Breast epithelium (tissue), 3 donors: ENCODE data around the gene SIK2.

Source experiments
- POLR2A ChIP-seq: fragments of 450-650 bp; IDR thresholded peaks from one replicate; pipeline ENCODE4 v1.6.1; 2016; ENCODE audit warnings: antibody characterized with exemption, mild to moderate bottlenecking, moderate library complexity
- TF ChIP-seq, protein P1 (sequence below), 3 donors: fragments of 450-650 bp; IDR thresholded peaks; one replicate each; pipeline ENCODE4 v1.5.1; 2016 to 2017; ENCODE audit warnings: antibody characterized with exemption in 3 of 3, mild to moderate bottlenecking in 3 of 3, moderate library complexity in 3 of 3

DNA sequence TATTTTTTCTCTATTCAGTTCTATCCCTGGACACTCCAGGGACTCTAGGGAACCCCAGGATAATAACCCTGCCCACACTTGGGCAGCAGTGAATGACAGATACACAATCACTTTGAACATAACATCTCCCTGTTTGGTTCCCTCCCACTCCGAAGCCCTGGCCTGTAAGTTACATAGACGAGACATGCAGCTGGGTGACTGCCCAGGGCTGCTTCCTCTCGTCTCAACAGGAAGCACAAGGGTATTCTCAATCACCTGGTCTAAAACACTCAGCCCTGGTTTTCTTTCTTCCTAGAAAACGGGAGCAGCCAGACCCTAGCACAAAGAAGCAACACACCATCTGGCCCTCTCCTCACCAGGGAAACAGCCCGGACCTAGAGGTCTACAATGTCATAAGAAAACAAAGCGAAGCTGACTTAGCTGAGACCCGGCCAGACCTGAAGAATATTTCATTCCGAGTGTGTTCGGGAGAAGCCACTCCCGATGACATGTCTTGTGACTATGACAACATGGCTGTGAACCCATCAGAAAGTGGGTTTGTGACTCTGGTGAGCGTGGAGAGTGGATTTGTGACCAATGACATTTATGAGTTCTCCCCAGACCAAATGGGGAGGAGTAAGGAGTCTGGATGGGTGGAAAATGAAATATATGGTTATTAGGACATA is 42.3 kb upstream of the SIK2 start:
- TF ChIP-seq POLR2A: no peak
- TF ChIP-seq, protein P1, sequence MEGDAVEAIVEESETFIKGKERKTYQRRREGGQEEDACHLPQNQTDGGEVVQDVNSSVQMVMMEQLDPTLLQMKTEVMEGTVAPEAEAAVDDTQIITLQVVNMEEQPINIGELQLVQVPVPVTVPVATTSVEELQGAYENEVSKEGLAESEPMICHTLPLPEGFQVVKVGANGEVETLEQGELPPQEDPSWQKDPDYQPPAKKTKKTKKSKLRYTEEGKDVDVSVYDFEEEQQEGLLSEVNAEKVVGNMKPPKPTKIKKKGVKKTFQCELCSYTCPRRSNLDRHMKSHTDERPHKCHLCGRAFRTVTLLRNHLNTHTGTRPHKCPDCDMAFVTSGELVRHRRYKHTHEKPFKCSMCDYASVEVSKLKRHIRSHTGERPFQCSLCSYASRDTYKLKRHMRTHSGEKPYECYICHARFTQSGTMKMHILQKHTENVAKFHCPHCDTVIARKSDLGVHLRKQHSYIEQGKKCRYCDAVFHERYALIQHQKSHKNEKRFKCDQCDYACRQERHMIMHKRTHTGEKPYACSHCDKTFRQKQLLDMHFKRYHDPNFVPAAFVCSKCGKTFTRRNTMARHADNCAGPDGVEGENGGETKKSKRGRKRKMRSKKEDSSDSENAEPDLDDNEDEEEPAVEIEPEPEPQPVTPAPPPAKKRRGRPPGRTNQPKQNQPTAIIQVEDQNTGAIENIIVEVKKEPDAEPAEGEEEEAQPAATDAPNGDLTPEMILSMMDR (IDR thresholded peaks at IDR 0.05): no peak
